ENCODE results near the gene UBE2D2. TPM values are rescaled to one million over a fixed set of nuclear protein-coding genes. Genes with fewer than 3 reads are reported as not detected.

Gene UBE2D2
- total and polyA plus RNA-seq, 10 of the 15 experiments (the other 5 are each of a cell fraction or from before 2014, with no cell fraction given) = 58.6 to 245 (median 128) TPM

GRCh38 chr5:139659695-139660101, 98.6 kb downstream of the UBE2D2 start:
- SMC1A ChIA-PET (ENCODE audit: uncharacterized antibody, unreplicated experiment) = interaction anchor here (1.2 to 13.6 kb wide), 7 partner anchors 8 to 136 kb away, joined by 3 to 151 read pairs (median 5); partner anchors contain the start of gene CXXC5
- in situ Hi-C loops (cut with MboI) (no loop called here), intact Hi-C loops (cut with micrococcal nuclease; ENCODE audit: unreplicated experiment) (loop anchor here (5.0 kb wide), 1 partner anchor 202 kb away; no protein-coding TSS in a partner anchor)
- Histone ChIP-seq H3K27me3 (replicated peaks in 1 of 2; ENCODE audit: control insufficient read depth in 2 of 2, insufficient read depth in 2 of 2, low read length in 1 of 2) (no peaks in the 10 kb centered on the region), H3K9ac (ENCODE audit: control insufficient read depth, insufficient read depth, low read length) (peak overlapping the region; percentile 76), H3K27ac (ENCODE audit: control insufficient read depth, insufficient read depth) (peak overlapping the region; percentile 80), H3K4me3 (peak overlapping the region; percentile 64; the same call in 1 of the 2 replicates), H2AFZ (ENCODE audit: control insufficient read depth, low read depth, low read length) (no peak overlapping the region; the same call in 1 of the 2 replicates), H3K4me1 (ENCODE audit: control insufficient read depth, insufficient read depth, low read length) (peaks cover 97% of the 10 kb centered on the region), H3K9me3 (replicated peaks; ENCODE audit: control insufficient read depth, insufficient read depth, low read length) (no peaks in the 10 kb centered on the region), H3K36me3 (ENCODE audit: control insufficient read depth in 2 of 2, insufficient read depth in 2 of 2, low read length in 1 of 2) (peaks cover 3 to 7% of the 10 kb centered on the region in 2 experiments; a peak in 3 of 4 replicates), H3K4me2 (ENCODE audit: control insufficient read depth, insufficient read depth) (peak overlapping the region; percentile 83), H3K79me2 (ENCODE audit: control insufficient read depth, insufficient read depth, low read length) (peaks cover 97% of the 10 kb centered on the region), H4K20me1 (ENCODE audit: control insufficient read depth, insufficient read depth) (peaks cover 4% of the 10 kb centered on the region; the same call in 1 of the 2 replicates)
- CTCF ChIA-PET = interaction anchor here (1.2 to 3.8 kb wide), 5 partner anchors 10 to 106 kb away, joined by 3 to 24 read pairs (median 11); no protein-coding TSS in a partner anchor
- WGBS (ENCODE audit: insufficient coverage, insufficient replicate concordance, low lambda C conversion rate, missing lambda C conversion rate) = 15% methylated on average over 9 of the region's 13 CpGs
- RAD21 ChIA-PET (ENCODE audit: unreplicated experiment) = interaction anchor here (0.5 to 5.8 kb wide), 9 partner anchors 9 to 106 kb away, joined by 3 to 89 read pairs (median 4); partner anchors contain the start of gene CXXC5
- POLR2A ChIA-PET = interaction anchor here (1.3 to 16.9 kb wide), 6 partner anchors 7 to 86 kb away, joined by 3 to 163 read pairs (median 40); partner anchors contain the start of gene CXXC5
- no TSS peak for BruUV-seq (replicated peaks)
- no peak for DNase-seq (ENCODE audit: low read depth, low spot score)
- ATAC-seq = no peak
- no peak for FAIRE-seq
- TF ChIP-seq POLR2A (IDR thresholded peaks at IDR 0.05; ENCODE audit: low read depth, low read length) (peak; percentile 24; the same call in 1 of the 2 replicates), MEF2A (IDR thresholded peaks at IDR 0.05; ENCODE audit: insufficient read depth, low read depth, low read length) (no peak), CEBPB (IDR thresholded peaks at IDR 0.05; ENCODE audit: borderline replicate concordance in 1 of 2, low read depth in 2 of 2, low read length in 2 of 2) (no peak), ZBED1 (IDR thresholded peaks at IDR 0.05; ENCODE audit: borderline replicate concordance) (no peak), HDAC6 (IDR thresholded peaks at IDR 0.05; ENCODE audit: unreplicated experiment) (no peak), HDGF (IDR thresholded peaks at IDR 0.05) (no peak), JUNB (IDR thresholded peaks at IDR 0.05) (no peak), JUND (IDR thresholded peaks at IDR 0.05; ENCODE audit: low read depth, low read length) (no peak), POLR2AphosphoS5 (IDR thresholded peaks at IDR 0.05; ENCODE audit: low read length) (0 out of 2 replicates have a peak, but pooled peaks have one; percentile 41), SKIL (IDR thresholded peaks at IDR 0.05; ENCODE audit: low read depth, poor library complexity, severe bottlenecking) (no peak), SREBF2 (IDR thresholded peaks at IDR 0.05; ENCODE audit: low read length) (no peak), ZNF622 (IDR thresholded peaks at IDR 0.05) (no peak), CHD1 (IDR thresholded peaks at IDR 0.05; ENCODE audit: low read depth, low read length) (no peak)
- TF ChIP-seq, protein P1, sequence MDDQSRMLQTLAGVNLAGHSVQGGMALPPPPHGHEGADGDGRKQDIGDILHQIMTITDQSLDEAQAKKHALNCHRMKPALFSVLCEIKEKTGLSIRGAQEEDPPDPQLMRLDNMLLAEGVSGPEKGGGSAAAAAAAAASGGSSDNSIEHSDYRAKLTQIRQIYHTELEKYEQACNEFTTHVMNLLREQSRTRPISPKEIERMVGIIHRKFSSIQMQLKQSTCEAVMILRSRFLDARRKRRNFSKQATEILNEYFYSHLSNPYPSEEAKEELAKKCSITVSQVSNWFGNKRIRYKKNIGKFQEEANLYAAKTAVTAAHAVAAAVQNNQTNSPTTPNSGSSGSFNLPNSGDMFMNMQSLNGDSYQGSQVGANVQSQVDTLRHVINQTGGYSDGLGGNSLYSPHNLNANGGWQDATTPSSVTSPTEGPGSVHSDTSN (IDR thresholded peaks at IDR 0.05; ENCODE audit: insufficient replicate concordance, low read depth, low read length) = no peak
